Spinal cord (tissue), 4 donors: Measurements from ENCODE around the gene PAIP1. TPM values are rescaled to one million over a fixed set of nuclear protein-coding genes. Genes with fewer than 3 reads are reported as not detected.

Source experiments
- polyA plus RNA-seq, 2 donors: library from polyadenylated mRNA; unstranded; fragments of 120-200 nt; gene quantifications; one replicate each; pipeline ENCODE4 v1.2.1, GENCODE V29; 2013; ENCODE audit not compliant: insufficient read length in 2 of 2
- total RNA-seq, 2 donors: library from RNA; depleted of rRNA in 1 of 2; stranded (reverse); fragments of 120-200 nt in 1 of 2; fragments of >200 nt in 1 of 2; gene quantifications; one replicate each; pipeline versions ENCODE4 v1.2.3 to v1.2.4, GENCODE V29; 2013 to 2014

Gene PAIP1
- total and polyA plus RNA-seq, 4 donors: 107 to 140 (median 133) TPM

Other genes with a start within 250 kb of the PAIP1 start
- 100 to 1,000 TPM; 162 to 630 TPM for gene HMGCS1, start 243.7 kb downstream of the PAIP1 start, total RNA-seq
- 100 to 1,000 TPM; 380 to 535 TPM for gene HMGCS1, start 243.7 kb downstream of the PAIP1 start, polyA plus RNA-seq
- gene CCL28, start 144.7 kb downstream of the PAIP1 start, total RNA-seq: 1 to 10 TPM; 2.6 to 6.1 TPM
- gene CCL28, start 144.7 kb downstream of the PAIP1 start, polyA plus RNA-seq: 1 to 10 TPM; 1.0 to 2.4 TPM
- 10 to 100 TPM; 15.4 to 32.1 TPM for gene TMEM267, start 73.2 kb downstream of the PAIP1 start, total RNA-seq
- gene TMEM267, start 73.2 kb downstream of the PAIP1 start, polyA plus RNA-seq: 10 to 100 TPM; 12.2 to 13.5 TPM
- gene C5orf34, start 41.9 kb downstream of the PAIP1 start, total RNA-seq: 1 to 10 TPM; 4.7 to 7.5 TPM
- gene C5orf34, start 41.9 kb downstream of the PAIP1 start, polyA plus RNA-seq: 1 to 10 TPM; 4.5 TPM
- gene NNT, start 46.1 kb upstream of the PAIP1 start, total RNA-seq: 100 to 1,000 TPM in 1 of 2 donors, 10 to 100 TPM in 1; 79.6 to 137 TPM
- 10 to 100 TPM; 73.0 to 97.6 TPM for gene NNT, start 46.1 kb upstream of the PAIP1 start, polyA plus RNA-seq